CD4-positive, alpha-beta T cell (primary cell): Measurements from ENCODE around the gene KCNG3. TPM values are rescaled to one million over a fixed set of nuclear protein-coding genes. Genes with fewer than 3 reads are reported as not detected.

ENCODE experiments used
- ATAC-seq: fragments of 200-7000 bp; cut with Tn5 transposase; one replicate; pipeline ENCODE4 v1.10.0; 2022; ENCODE audit warnings: mild to moderate bottlenecking; ENCODE audit not compliant: poor library complexity
- CTCF ChIA-PET: fragments of 350-600 bp; sonication (Branson Sonifier 250); formaldehyde crosslinking; loops from one replicate; lab custom pipeline; 2021; ENCODE audit warnings: antibody characterized with exemption, inconsistent platforms; lab: Charles Lee
- POLR2A ChIA-PET: fragments of 350-600 bp; sonication (Branson Sonifier 250); formaldehyde crosslinking; loops from one replicate; lab custom pipeline; 2021; ENCODE audit warnings: antibody characterized with exemption, inconsistent platforms; lab: Charles Lee
- DNase-seq, 14 experiments: peaks; one replicate each; pipeline ENCODE4 v3.0.0-alpha.2; 2013 to 2020; ENCODE audit warnings: mixed read lengths in 2 of 14
- H3K27ac ChIP-seq, 2 donors: one replicate each; pipeline versions ENCODE4 v1.5.1 to v1.7.0; 2013; ENCODE audit warnings: low read length in 2 of 2, low read depth in 1 of 2, mild to moderate bottlenecking in 1 of 2
- H3K27me3 ChIP-seq, 2 experiments: 1 replicate in 1 of 2; 2 replicates in 1 of 2; pipeline versions ENCODE4 v1.6.1 to v1.7.0; 2013; ENCODE audit warnings: low read length in 2 of 2, control low read depth in 1 of 2, mild to moderate bottlenecking in 1 of 2, moderate library complexity in 1 of 2; ENCODE audit not compliant: insufficient read depth in 2 of 2, control insufficient read depth in 1 of 2
- H3K36me3 ChIP-seq: one replicate; pipeline ENCODE4 v1.6.1; 2013; ENCODE audit warnings: low read length, control low read depth; ENCODE audit not compliant: insufficient read depth
- H3K4me1 ChIP-seq: one replicate; pipeline ENCODE4 v1.6.1; 2013; ENCODE audit warnings: low read length, control low read depth; ENCODE audit not compliant: insufficient read depth
- H3K4me3 ChIP-seq: one replicate; pipeline ENCODE4 v1.5.1; 2013; ENCODE audit warnings: mild to moderate bottlenecking, low read length, moderate library complexity
- H3K9me3 ChIP-seq, 2 experiments: 1 replicate in 1 of 2; 2 replicates in 1 of 2; pipeline versions ENCODE4 v1.6.1 to v1.7.0; 2013; ENCODE audit warnings: low read length in 2 of 2, mild to moderate bottlenecking in 2 of 2, control low read depth in 1 of 2, moderate library complexity in 1 of 2; ENCODE audit not compliant: control insufficient read depth in 1 of 2, insufficient read depth in 1 of 2
- H3K27ac Mint-ChIP-seq: one replicate; pipeline ENCODE4 v1.8.0; 2020; ENCODE audit warnings: mixed read lengths
- H3K27me3 Mint-ChIP-seq: one replicate; pipeline ENCODE4 v1.8.0; 2021; ENCODE audit warnings: mixed read lengths
- H3K36me3 Mint-ChIP-seq: one replicate; pipeline ENCODE4 v1.8.0; 2021; ENCODE audit warnings: low read depth, mixed read lengths
- H3K4me1 Mint-ChIP-seq: one replicate; pipeline ENCODE4 v1.8.0; 2021; ENCODE audit warnings: low read depth, mixed read lengths
- H3K4me3 Mint-ChIP-seq: one replicate; pipeline ENCODE4 v1.8.0; 2020; ENCODE audit warnings: mild to moderate bottlenecking, mixed read lengths
- H3K9me3 Mint-ChIP-seq: one replicate; pipeline ENCODE4 v1.8.0; 2020; ENCODE audit warnings: mixed read lengths
- CTCF ChIP-seq: fragments of 200-600 bp; IDR thresholded peaks from one replicate; pipeline ENCODE4 v1.8.0; 2022; ENCODE audit warnings: antibody characterized with exemption, mild to moderate bottlenecking
- intact Hi-C, 2 experiments: fragments of 100-400 bp; cut with DNase I in 1 of 2; cut with micrococcal nuclease in 1 of 2; formaldehyde crosslinking; loops; one replicate each; pipeline versions ENCODE4 v1.15.1 to v1.9.0; 2023 to 2025; cut with DNase I, micrococcal nuclease
- total RNA-seq, 174 experiments: library from RNA in 2 of 174; stranded (reverse) in 2 of 174; gene quantifications; one replicate each; pipeline ENCODE4 v1.2.3 and lab custom pipeline; 2021 to 2026

KCNG3 gene
- total RNA-seq, 2 experiments from 2014 or later, result 0.25 to 0.49 TPM

DNA sequence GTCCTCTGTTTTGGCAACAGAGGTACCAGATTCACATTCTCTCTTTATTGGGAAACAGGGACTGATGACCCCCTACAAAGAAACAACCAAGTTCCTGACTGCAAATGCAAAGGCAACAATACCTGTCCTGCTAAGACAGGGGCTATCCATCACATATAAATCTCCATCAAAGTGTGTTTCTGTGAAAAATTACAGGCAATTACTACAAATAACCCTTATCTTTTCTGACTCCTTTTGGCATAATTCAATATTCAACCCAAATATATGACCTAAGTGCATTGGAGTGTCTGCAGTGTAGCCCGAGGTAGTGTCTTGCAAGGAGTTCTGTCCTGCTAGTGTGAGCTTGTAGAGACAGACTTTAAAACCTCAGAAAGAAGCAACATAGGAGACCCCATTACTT lies 35.4 kb downstream of the KCNG3 start:
- no peak overlapping the region for H3K4me3 ChIP-seq
- Mint-ChIP-seq H3K9me3 (no peaks in the 10 kb centered on the region), H3K36me3 (no peaks in the 10 kb centered on the region), H3K27ac (no peak overlapping the region), H3K4me1 (no peaks in the 10 kb centered on the region), H3K27me3 (no peaks in the 10 kb centered on the region), H3K4me3 (no peak overlapping the region)
- H3K4me1 ChIP-seq, result no peaks in the 10 kb centered on the region
- ChIA-PET CTCF (no interaction called here), POLR2A (no interaction called here)
- no peaks in the 10 kb centered on the region for H3K27me3 ChIP-seq
- no peak overlapping the region for H3K27ac ChIP-seq
- ATAC-seq (no peak), DNase-seq (no peak)
- H3K9me3 ChIP-seq, result no peaks in the 10 kb centered on the region
- no peak for TF ChIP-seq CTCF
- intact Hi-C loops, result no loop called here
- no peaks in the 10 kb centered on the region for H3K36me3 ChIP-seq

DNA sequence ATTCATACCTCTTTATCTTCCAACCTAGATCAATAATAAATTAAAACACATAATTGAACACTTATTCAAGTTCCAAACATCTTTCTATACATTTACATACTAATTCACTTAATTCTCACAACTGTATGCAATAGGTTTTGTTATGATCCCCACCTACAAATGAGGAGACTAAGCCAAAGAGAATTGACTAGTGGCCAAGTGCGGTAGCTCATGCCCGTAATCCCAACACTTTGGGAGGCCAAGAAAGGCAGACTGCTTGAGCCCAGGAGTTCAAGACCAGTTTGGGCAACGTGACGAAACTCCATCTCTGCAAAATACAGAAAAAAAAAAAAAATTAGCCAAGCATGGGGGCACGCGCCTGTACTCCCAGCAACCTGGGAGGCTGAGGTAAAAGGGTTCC lies 36.8 kb downstream of the KCNG3 start:
- Histone ChIP-seq H3K27ac (no peak overlapping the region), H3K4me1 (no peaks in the 10 kb centered on the region), H3K27me3 (no peaks in the 10 kb centered on the region), H3K4me3 (no peak overlapping the region), H3K9me3 (no peaks in the 10 kb centered on the region), H3K36me3 (no peaks in the 10 kb centered on the region)
- H3K27me3 Mint-ChIP-seq, result peaks cover 4% of the 10 kb centered on the region
- H3K27ac Mint-ChIP-seq, result no peak overlapping the region
- intact Hi-C loops, result no loop called here
- no peak for DNase-seq
- POLR2A ChIA-PET, result no interaction called here
- TF ChIP-seq CTCF, result no peak
- H3K9me3 Mint-ChIP-seq, result no peaks in the 10 kb centered on the region
- no peak overlapping the region for H3K4me3 Mint-ChIP-seq
- H3K36me3 Mint-ChIP-seq, result no peaks in the 10 kb centered on the region
- CTCF ChIA-PET, result no interaction called here
- no peaks in the 10 kb centered on the region for H3K4me1 Mint-ChIP-seq
- ATAC-seq, result no peak

- Mint-ChIP-seq H3K27me3 (peaks cover 4% of the 10 kb centered on the region), H3K4me3 (no peak overlapping the region), H3K9me3 (no peaks in the 10 kb centered on the region), H3K27ac (no peak overlapping the region), H3K36me3 (no peaks in the 10 kb centered on the region), H3K4me1 (no peaks in the 10 kb centered on the region)
- DNase-seq (no peak), ATAC-seq (no peak)
- no peaks in the 10 kb centered on the region for H3K9me3 ChIP-seq
- CTCF ChIA-PET, result no interaction called here
- TF ChIP-seq CTCF, result no peak
- intact Hi-C loops, result no loop called here
- H3K4me3 ChIP-seq, result no peak overlapping the region
- H3K27ac ChIP-seq, result no peak overlapping the region
- H3K36me3 ChIP-seq, result no peaks in the 10 kb centered on the region
- no peaks in the 10 kb centered on the region for H3K4me1 ChIP-seq
- no peaks in the 10 kb centered on the region for H3K27me3 ChIP-seq
- POLR2A ChIA-PET, result no interaction called here
Observed at GRCh38 chr2:42456126-42456839, 37.5 kb downstream of the KCNG3 start.
